HepG2 (cell line): ENCODE data around the gene GGPS1. TPM values are rescaled to one million over a fixed set of nuclear protein-coding genes. Genes with fewer than 3 reads are reported as not detected.
A peak's percentile ranks its signal among the peaks of the same experiment; 100 is the strongest.

Experiments used
- ATAC-seq: fragments of 200-7000 bp; cut with Tn5 transposase; 3 replicates; pipeline ENCODE4 v1.9.1; 2020; ENCODE audit warnings: mild to moderate bottlenecking, moderate library complexity
- BruUV-seq: library from RNA; stranded (reverse); fragments of 400-500 nt; replicated peaks from 2 replicates; lab custom pipeline; 2021; lab: Mats Ljungman, UMichigan
- CTCF ChIA-PET: fragments of 300-600 bp; formaldehyde crosslinking; extraction: SDS; loops from one replicate; lab custom pipeline; 2021; ENCODE audit warnings: low total read pairs, inconsistent platforms, low intra/inter-chr PET ratio; lab: Yijun Ruan, JAX
- POLR2A ChIA-PET: fragments of 350-600 bp; sonication (Branson Sonifier 250); formaldehyde crosslinking; loops from one replicate; lab custom pipeline; 2020; ENCODE audit warnings: antibody characterized with exemption, inconsistent platforms; lab: Yijun Ruan, JAX
- DNase-seq: peaks from one replicate; pipeline ENCODE4 v3.0.0-alpha.2; 2015; ENCODE audit warnings: low spot score
- FAIRE-seq: peaks from 3 replicates; lab custom pipeline; 2011; peaks lifted over from hg19 to GRCh38; lab: Jason Lieb, UNC
- H2AFZ ChIP-seq: one replicate; pipeline ENCODE4 v1.6.1; 2011; ENCODE audit warnings: low read length, inconsistent platforms
- H3K27ac ChIP-seq: fragments of 300-600 bp; 3 replicates; pipeline ENCODE4 v1.8.0; 2011; ENCODE audit warnings: mixed run types, mild to moderate bottlenecking, mixed read lengths, low read length, inconsistent platforms; ENCODE audit not compliant: insufficient read depth; ENCODE audit errors: extremely low read length
- H3K27me3 ChIP-seq, 2 experiments: fragments of 200-600 bp in 1 of 2; 2 replicates in 1 of 2; 3 replicates in 1 of 2; pipeline versions ENCODE4 v1.6.0 to v1.8.0; 2011; ENCODE audit warnings: low read length in 2 of 2, mild to moderate bottlenecking in 2 of 2, moderate library complexity in 2 of 2, inconsistent platforms in 1 of 2; ENCODE audit not compliant: insufficient read depth in 2 of 2, control insufficient read depth in 1 of 2
- H3K36me3 ChIP-seq, 2 experiments: fragments of 200-600 bp in 1 of 2; replicated peaks in 1 of 2; 2 replicates in 1 of 2; 3 replicates in 1 of 2; pipeline versions ENCODE4 v1.5.1 to v1.8.0; 2011; ENCODE audit warnings: low read length in 2 of 2, inconsistent platforms in 1 of 2; ENCODE audit not compliant: insufficient read depth in 2 of 2, control insufficient read depth in 1 of 2
- H3K4me1 ChIP-seq: 2 replicates; pipeline ENCODE4 v1.5.1; 2012; ENCODE audit warnings: low read length, inconsistent platforms; ENCODE audit not compliant: insufficient read depth
- H3K4me2 ChIP-seq: 2 replicates; pipeline ENCODE4 v1.6.0; 2011; ENCODE audit warnings: low read depth, low read length, inconsistent platforms
- H3K4me3 ChIP-seq, 3 experiments: fragments of 200-600 bp in 1 of 3; sonication (generic), shearing (Covaris generic) in 1 of 3; replicated peaks in 1 of 3; 2 replicates each; pipeline ENCODE4 v1.5.1; 2011 to 2016; ENCODE audit warnings: low read length in 3 of 3, inconsistent platforms in 2 of 3, low read depth in 2 of 3, mild to moderate bottlenecking in 2 of 3, control low read depth in 1 of 3, mixed read lengths in 1 of 3; ENCODE audit not compliant: insufficient read depth in 1 of 3
- H3K79me2 ChIP-seq: one replicate; pipeline ENCODE4 v1.6.1; 2011; ENCODE audit warnings: low read length, inconsistent platforms; ENCODE audit not compliant: insufficient read depth
- H3K9ac ChIP-seq: 2 replicates; pipeline ENCODE4 v1.6.0; 2011; ENCODE audit warnings: mild to moderate bottlenecking, low read depth, low read length, inconsistent platforms; ENCODE audit not compliant: insufficient read depth
- H3K9me3 ChIP-seq: 2 replicates; pipeline ENCODE4 v1.5.1; 2012; ENCODE audit warnings: mild to moderate bottlenecking, low read length
- H4K20me1 ChIP-seq: 2 replicates; pipeline ENCODE4 v1.6.0; 2011; ENCODE audit warnings: inconsistent platforms, mild to moderate bottlenecking, low read length, moderate library complexity; ENCODE audit not compliant: insufficient read depth
- CREB1 ChIP-seq, 2 experiments: fragments of 450-650 bp in 1 of 2; IDR thresholded peaks; 2 replicates each; pipeline ENCODE4 v1.6.1; 2016 to 2017; ENCODE audit warnings: control low read depth in 1 of 2, mild to moderate bottlenecking in 1 of 2, missing compliant biosample characterization in 1 of 2, missing genetic modification characterization in 1 of 2
- HIVEP1 ChIP-seq: sonication (generic); formaldehyde crosslinking; IDR thresholded peaks from 2 replicates; pipeline ENCODE4 v1.4.0; 2020; ENCODE audit warnings: mild to moderate bottlenecking, missing genetic modification reagents
- JDP2 ChIP-seq: sonication (generic); formaldehyde crosslinking; IDR thresholded peaks from 2 replicates; pipeline ENCODE4 v1.8.1; 2022; ENCODE audit warnings: missing genetic modification reagents, borderline replicate concordance
- MBNL3 ChIP-seq: fragments of 250-450 bp; sonication (Bioruptor Pico); conservative IDR thresholded peaks from 2 replicates; pipeline ENCODE4 v1.8.0; 2022; ENCODE audit warnings: mild to moderate bottlenecking, inconsistent platforms
- MTF1 ChIP-seq: sonication (generic); formaldehyde crosslinking; IDR thresholded peaks from 2 replicates; pipeline ENCODE4 v1.5.0; 2020; ENCODE audit warnings: missing genetic modification reagents
- PLSCR1 ChIP-seq: sonication (generic); formaldehyde crosslinking; IDR thresholded peaks from 2 replicates; pipeline ENCODE4 v1.5.0; 2020; ENCODE audit warnings: missing genetic modification reagents, mild to moderate bottlenecking, borderline replicate concordance
- ZFP36L1 ChIP-seq: sonication (generic); formaldehyde crosslinking; IDR thresholded peaks from 2 replicates; pipeline ENCODE4 v1.8.0; 2022; ENCODE audit warnings: mild to moderate bottlenecking, missing genetic modification reagents, moderate library complexity
- ZNF326 ChIP-seq: sonication (generic); formaldehyde crosslinking; IDR thresholded peaks from 2 replicates; pipeline ENCODE4 v1.4.0; 2020; ENCODE audit warnings: missing genetic modification reagents, borderline replicate concordance
- ZNF691 ChIP-seq: sonication (generic); formaldehyde crosslinking; IDR thresholded peaks from 2 replicates; pipeline ENCODE4 v1.4.0; 2020; ENCODE audit warnings: missing genetic modification reagents, low read depth, mild to moderate bottlenecking, borderline replicate concordance
- ZNF724P ChIP-seq: sonication (generic); formaldehyde crosslinking; IDR thresholded peaks from 2 replicates; pipeline ENCODE4 v1.8.0; 2022; ENCODE audit warnings: missing genetic modification reagents, borderline replicate concordance
- WGBS: methylation state at CpG from one replicate; pipeline ENCODE4 v1.1.6; 2017; ENCODE audit warnings: low lambda C conversion rate; 5-methylcytosine and 5-hydroxymethylcytosine counted together
- in situ Hi-C: cut with HindIII; loops from 2 replicates; pipeline ENCODE4 v1.10.0; 2017; ENCODE audit warnings: low pct_unique_long_range_greater_than_20kb; ENCODE audit not compliant: extremely low pct_ligation_motif_present
- intact Hi-C: fragments of 100-400 bp; cut with micrococcal nuclease; formaldehyde crosslinking; loops from one replicate; pipeline ENCODE4 v1.10.0; 2022; ENCODE audit not compliant: unreplicated experiment
- polyA plus RNA-seq, 8 experiments: library from polyadenylated mRNA; depleted of rRNA in 3 of 8; stranded (reverse) in 7 of 8; unstranded in 1 of 8; fragments of >200 nt; fragmentation: Illumina TruSeq in 4 of 8; extraction: Trizol in 4 of 8; gene quantifications; 2 replicates each; pipeline versions ENCODE4 v1.2.1 to v1.2.3, GENCODE V29; 2011 to 2016; ENCODE audit warnings: low read depth in 4 of 8, missing spikeins in 1 of 8, mixed read lengths in 1 of 8; ENCODE audit not compliant: insufficient read depth in 1 of 8
- total RNA-seq, 5 experiments: library from RNA; depleted of rRNA; stranded (reverse); fragments of >200 nt; fragmentation: Illumina TruSeq; extraction: Trizol; gene quantifications; 2 replicates each; pipeline ENCODE4 v1.2.3, GENCODE V29; 2016; ENCODE audit warnings: low read depth in 1 of 5
- TF ChIP-seq, protein P1 (sequence below): sonication (generic); formaldehyde crosslinking; IDR thresholded peaks from 2 replicates; pipeline ENCODE4 v1.8.0; 2022; ENCODE audit warnings: mild to moderate bottlenecking, missing genetic modification reagents; ENCODE audit not compliant: insufficient replicate concordance

GGPS1 gene
- total and polyA plus RNA-seq, 2 of the 13 experiments (the other 11 are each of a cell fraction or from before 2014, with no cell fraction given) = 28.8 to 42.6 TPM

GRCh38 chr1:235342039-235342438 lies 13.7 kb downstream of the GGPS1 start:
- Histone ChIP-seq H3K4me3 (no peak overlapping the region), H4K20me1 (no peaks in the 10 kb centered on the region), H3K9ac (no peak overlapping the region), H2AFZ (no peak overlapping the region), H3K27me3 (no peaks in the 10 kb centered on the region), H3K79me2 (no peaks in the 10 kb centered on the region), H3K9me3 (no peaks in the 10 kb centered on the region), H3K4me1 (no peaks in the 10 kb centered on the region), H3K27ac (no peak overlapping the region), H3K36me3 (peaks cover 3 to 23% of the 10 kb centered on the region in 2 experiments; a peak in 4 of 5 replicates), H3K4me2 (no peak overlapping the region)
- no peak for TF ChIP-seq PLSCR1 (CRISPR knock-in tag)
- BruUV-seq = no TSS peak
- in situ Hi-C loops (no loop called here), intact Hi-C loops (no loop called here)
- 94% methylated on average over 6 of the region's 6 CpGs for WGBS
- ChIA-PET CTCF (no interaction called here), POLR2A (no interaction called here)
- FAIRE-seq = no peak
- no peak for ATAC-seq
- no peak for DNase-seq

DNA sequence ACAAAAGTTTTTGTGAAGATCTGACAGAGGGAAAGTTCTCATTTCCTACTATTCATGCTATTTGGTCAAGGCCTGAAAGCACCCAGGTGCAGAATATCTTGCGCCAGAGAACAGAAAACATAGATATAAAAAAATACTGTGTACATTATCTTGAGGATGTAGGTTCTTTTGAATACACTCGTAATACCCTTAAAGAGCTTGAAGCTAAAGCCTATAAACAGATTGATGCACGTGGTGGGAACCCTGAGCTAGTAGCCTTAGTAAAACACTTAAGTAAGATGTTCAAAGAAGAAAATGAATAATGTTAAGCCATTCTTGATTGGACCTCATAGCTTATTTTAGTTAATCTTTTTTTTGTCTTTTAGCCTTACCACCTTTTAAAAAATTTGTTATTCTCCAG lies 14.1 kb downstream of the GGPS1 start:
- CTCF ChIA-PET = no interaction called here
- WGBS = 96% methylated on average over 3 of the region's 3 CpGs
- POLR2A ChIA-PET = no interaction called here
- TF ChIP-seq, protein P1, sequence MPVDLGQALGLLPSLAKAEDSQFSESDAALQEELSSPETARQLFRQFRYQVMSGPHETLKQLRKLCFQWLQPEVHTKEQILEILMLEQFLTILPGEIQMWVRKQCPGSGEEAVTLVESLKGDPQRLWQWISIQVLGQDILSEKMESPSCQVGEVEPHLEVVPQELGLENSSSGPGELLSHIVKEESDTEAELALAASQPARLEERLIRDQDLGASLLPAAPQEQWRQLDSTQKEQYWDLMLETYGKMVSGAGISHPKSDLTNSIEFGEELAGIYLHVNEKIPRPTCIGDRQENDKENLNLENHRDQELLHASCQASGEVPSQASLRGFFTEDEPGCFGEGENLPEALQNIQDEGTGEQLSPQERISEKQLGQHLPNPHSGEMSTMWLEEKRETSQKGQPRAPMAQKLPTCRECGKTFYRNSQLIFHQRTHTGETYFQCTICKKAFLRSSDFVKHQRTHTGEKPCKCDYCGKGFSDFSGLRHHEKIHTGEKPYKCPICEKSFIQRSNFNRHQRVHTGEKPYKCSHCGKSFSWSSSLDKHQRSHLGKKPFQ = no peak
- TF ChIP-seq MTF1 (CRISPR knock-in tag) (no peak), ZNF724P (no peak), ZFP36L1 (CRISPR knock-in tag) (no peak), MBNL3 (no peak), ZNF691 (no peak), JDP2 (CRISPR knock-in tag) (no peak), HIVEP1 (CRISPR knock-in tag) (no peak), ZNF326 (CRISPR knock-in tag) (no peak), CREB1 (IDR thresholded peaks at IDR 0.05) (no peak), CREB1 (CRISPR knock-in tag; IDR thresholded peaks at IDR 0.05) (no peak)

More for the DNA sequence above, 14.1 kb downstream of the GGPS1 start:
- Histone ChIP-seq H2AFZ (no peak overlapping the region), H3K4me2 (no peak overlapping the region), H3K79me2 (no peaks in the 10 kb centered on the region), H3K27ac (no peak overlapping the region), H3K9ac (no peak overlapping the region), H3K4me3 (no peak overlapping the region), H3K4me1 (no peaks in the 10 kb centered on the region), H3K36me3 (peaks cover 2 to 22% of the 10 kb centered on the region in 2 experiments; a peak in 4 of 5 replicates), H3K9me3 (no peaks in the 10 kb centered on the region), H3K27me3 (no peaks in the 10 kb centered on the region), H4K20me1 (no peaks in the 10 kb centered on the region)
- FAIRE-seq (no peak), ATAC-seq (no peak), DNase-seq (no peak)
- intact Hi-C loops = no loop called here
- in situ Hi-C loops = no loop called here
- BruUV-seq = TSS peak; percentile 41
